ENCODE measurements around the gene ZBTB20. TPM values are rescaled to one million over a fixed set of nuclear protein-coding genes. Genes with fewer than 3 reads are reported as not detected.

The ZBTB20 gene
- total and polyA plus RNA-seq, 10 donors: 0.32 to 89.7 (median 71.8) TPM

- Histone ChIP-seq H3K27ac (no peak overlapping the region), H3K27me3 (replicated peaks in 1 of 7) (no peaks in the 10 kb centered on the region), H3K36me3 (no peaks in the 10 kb centered on the region), H3K4me3 (no peak overlapping the region), H3K9me3 (no peaks in the 10 kb centered on the region), H3K4me1 (peaks cover 0 to 24% (median 14%) of the 10 kb centered on the region in 6 donors)
- intact Hi-C loops (cut with DNase I; ENCODE audit: low total_unique reads): no loop called here
- TF ChIP-seq, protein P1, sequence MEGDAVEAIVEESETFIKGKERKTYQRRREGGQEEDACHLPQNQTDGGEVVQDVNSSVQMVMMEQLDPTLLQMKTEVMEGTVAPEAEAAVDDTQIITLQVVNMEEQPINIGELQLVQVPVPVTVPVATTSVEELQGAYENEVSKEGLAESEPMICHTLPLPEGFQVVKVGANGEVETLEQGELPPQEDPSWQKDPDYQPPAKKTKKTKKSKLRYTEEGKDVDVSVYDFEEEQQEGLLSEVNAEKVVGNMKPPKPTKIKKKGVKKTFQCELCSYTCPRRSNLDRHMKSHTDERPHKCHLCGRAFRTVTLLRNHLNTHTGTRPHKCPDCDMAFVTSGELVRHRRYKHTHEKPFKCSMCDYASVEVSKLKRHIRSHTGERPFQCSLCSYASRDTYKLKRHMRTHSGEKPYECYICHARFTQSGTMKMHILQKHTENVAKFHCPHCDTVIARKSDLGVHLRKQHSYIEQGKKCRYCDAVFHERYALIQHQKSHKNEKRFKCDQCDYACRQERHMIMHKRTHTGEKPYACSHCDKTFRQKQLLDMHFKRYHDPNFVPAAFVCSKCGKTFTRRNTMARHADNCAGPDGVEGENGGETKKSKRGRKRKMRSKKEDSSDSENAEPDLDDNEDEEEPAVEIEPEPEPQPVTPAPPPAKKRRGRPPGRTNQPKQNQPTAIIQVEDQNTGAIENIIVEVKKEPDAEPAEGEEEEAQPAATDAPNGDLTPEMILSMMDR (IDR thresholded peaks at IDR 0.05 in 8 of 11, conservative IDR thresholded peaks at IDR 0.05 in 3 of 11): no peak
- TF ChIP-seq POLR2A (IDR thresholded peaks at IDR 0.05): no peak
- TF ChIP-seq POLR2AphosphoS5 (IDR thresholded peaks at IDR 0.05): no peak
- DNase-seq: no peak
- 91 to 97% (median 96%) methylated on average over 2 of the region's 2 CpGs for WGBS, 5 donors
Measured at GRCh38 chr3:114877378-114878113, 269.5 kb downstream of the ZBTB20 start.

DNA sequence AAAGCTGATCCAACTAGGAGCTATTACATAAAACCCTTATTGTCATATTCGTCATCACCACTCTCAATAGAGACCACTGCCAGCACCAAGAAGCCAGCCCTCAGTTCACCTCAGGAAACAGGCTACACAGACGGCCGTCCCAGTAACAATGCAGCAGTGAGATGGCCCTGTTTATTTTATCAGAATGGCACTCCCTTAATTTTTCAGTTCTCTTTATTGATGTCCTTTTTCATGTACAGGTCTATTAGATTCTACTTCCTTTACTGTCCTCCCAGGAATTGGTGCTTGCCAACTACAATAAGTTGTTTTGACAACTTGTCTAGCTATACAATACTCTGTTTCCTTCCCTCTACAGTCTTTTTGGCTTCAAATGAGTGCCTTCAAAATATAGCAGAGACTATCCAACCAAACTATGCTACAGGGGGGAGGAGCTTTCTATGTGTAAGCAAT, 272.5 kb downstream of the ZBTB20 start:
- H3K4me1 ChIP-seq: peaks cover 0 to 24% (median 13%) of the 10 kb centered on the region in 6 donors
- no peak overlapping the region for H3K4me3 ChIP-seq
- H3K36me3 ChIP-seq: no peaks in the 10 kb centered on the region
- no peaks in the 10 kb centered on the region for H3K9me3 ChIP-seq
- no peak for DNase-seq
- WGBS, 5 donors: 50 to 70% (median 58%) methylated on average over 3 of the region's 3 CpGs
- no peak overlapping the region for H3K27ac ChIP-seq
- no peaks in the 10 kb centered on the region for H3K27me3 ChIP-seq (replicated peaks in 1 of 7)
- TF ChIP-seq POLR2AphosphoS5 (IDR thresholded peaks at IDR 0.05) (no peak), POLR2A (IDR thresholded peaks at IDR 0.05) (no peak)
- TF ChIP-seq, protein P1 (IDR thresholded peaks at IDR 0.05 in 8 of 11, conservative IDR thresholded peaks at IDR 0.05 in 3 of 11): no peak
- intact Hi-C loops (cut with DNase I; ENCODE audit: low total_unique reads): no loop called here

GRCh38 chr3:114873591-114873990, 273.5 kb downstream of the ZBTB20 start:
- Histone ChIP-seq H3K27ac (no peak overlapping the region), H3K9me3 (no peaks in the 10 kb centered on the region), H3K27me3 (replicated peaks in 1 of 7) (no peaks in the 10 kb centered on the region), H3K36me3 (no peaks in the 10 kb centered on the region), H3K4me1 (peaks cover 0 to 18% (median 6%) of the 10 kb centered on the region in 6 donors), H3K4me3 (no peak overlapping the region)
- no peak for TF ChIP-seq POLR2A (IDR thresholded peaks at IDR 0.05)
- no peak for TF ChIP-seq POLR2AphosphoS5 (IDR thresholded peaks at IDR 0.05)
- TF ChIP-seq, protein P1 (IDR thresholded peaks at IDR 0.05 in 8 of 11, conservative IDR thresholded peaks at IDR 0.05 in 3 of 11): no peak
- 88 to 98% (median 97%) methylated on average over 1 of the region's 1 CpG for WGBS, 5 donors
- DNase-seq: no peak
- intact Hi-C loops (cut with DNase I; ENCODE audit: low total_unique reads): no loop called here

GRCh38 chr3:114872588-114872987, 274.5 kb downstream of the ZBTB20 start:
- no peaks in the 10 kb centered on the region for H3K9me3 ChIP-seq
- peaks cover 0 to 18% (median 5%) of the 10 kb centered on the region in 6 donors for H3K4me1 ChIP-seq
- no peak for DNase-seq
- no peak overlapping the region for H3K4me3 ChIP-seq
- intact Hi-C loops (cut with DNase I; ENCODE audit: low total_unique reads): no loop called here
- no peaks in the 10 kb centered on the region for H3K27me3 ChIP-seq (replicated peaks in 1 of 7)
- WGBS, 5 donors: 82 to 96% (median 88%) methylated on average over 1 of the region's 1 CpG
- H3K36me3 ChIP-seq: no peaks in the 10 kb centered on the region
- no peak for TF ChIP-seq POLR2A (IDR thresholded peaks at IDR 0.05)
- no peak for TF ChIP-seq POLR2AphosphoS5 (IDR thresholded peaks at IDR 0.05)
- TF ChIP-seq, protein P1 (IDR thresholded peaks at IDR 0.05 in 8 of 11, conservative IDR thresholded peaks at IDR 0.05 in 3 of 11): no peak
- no peak overlapping the region for H3K27ac ChIP-seq

Measured in spleen (tissue), 11 donors.